Frontal cortex (tissue), 4 donors: ENCODE data around the gene UNC5B. TPM values are rescaled to one million over a fixed set of nuclear protein-coding genes. Genes with fewer than 3 reads are reported as not detected.
A peak's percentile ranks its signal among the peaks of the same experiment; 100 is the strongest.

Experiments
- DNase-seq, 2 donors: peaks; one replicate each; pipeline ENCODE4 v3.0.0; 2012; ENCODE audit warnings: low spot score in 2 of 2
- FAIRE-seq: peaks from 2 replicates; lab custom pipeline; 2012; peaks lifted over from hg19 to GRCh38; lab: Jason Lieb, UNC
- total RNA-seq: library from RNA; depleted of rRNA; stranded (reverse); fragments of >200 nt; gene quantifications from one replicate; pipeline ENCODE4 v1.2.3, GENCODE V29; 2014
- donor health status: control.
- donor health status: control.
- donor health status: control.

Gene UNC5B
- total RNA-seq, 1 donor from 2014 or later = 2.9 TPM

- no peak for DNase-seq
- no peak for FAIRE-seq
These were observed 114.1 kb downstream of the UNC5B start for GRCh38 chr10:71326464-71326881.

GRCh38 chr10:71330789-71331404 lies 118.5 kb downstream of the UNC5B start:
- no peak for DNase-seq
- no peak for FAIRE-seq

GRCh38 chr10:71331736-71332135 lies 119.4 kb downstream of the UNC5B start:
- DNase-seq (no peak), FAIRE-seq (no peak)

GRCh38 chr10:71332466-71332865 lies 120.1 kb downstream of the UNC5B start:
- DNase-seq = no peak
- no peak for FAIRE-seq

GRCh38 chr10:71333129-71333887 lies 120.9 kb downstream of the UNC5B start:
- DNase-seq (no peak), FAIRE-seq (no peak)

GRCh38 chr10:71334221-71334791 lies 121.9 kb downstream of the UNC5B start:
- DNase-seq (no peak), FAIRE-seq (no peak)

- no peak for DNase-seq
- no peak for FAIRE-seq
These were observed 122.9 kb downstream of the UNC5B start for GRCh38 chr10:71335173-71335708.

GRCh38 chr10:71336632-71337031 lies 124.3 kb downstream of the UNC5B start:
- FAIRE-seq (no peak), DNase-seq (no peak)

GRCh38 chr10:71337219-71337701 lies 124.9 kb downstream of the UNC5B start:
- no peak for DNase-seq
- no peak for FAIRE-seq

- DNase-seq (no peak), FAIRE-seq (no peak)
These were observed 126.5 kb downstream of the UNC5B start for GRCh38 chr10:71338728-71339495.

GRCh38 chr10:71339796-71340589 lies 127.6 kb downstream of the UNC5B start:
- DNase-seq = no peak
- FAIRE-seq = no peak

GRCh38 chr10:71342573-71343391 lies 130.4 kb downstream of the UNC5B start:
- FAIRE-seq = no peak
- no peak for DNase-seq

GRCh38 chr10:71343392-71343773 lies 131.0 kb downstream of the UNC5B start:
- DNase-seq (peak; percentile 30 to 33), FAIRE-seq (no peak)

- no peak for FAIRE-seq
- no peak for DNase-seq
These were observed 132.0 kb downstream of the UNC5B start for GRCh38 chr10:71344154-71344925.

GRCh38 chr10:71344993-71345480 lies 132.7 kb downstream of the UNC5B start:
- DNase-seq = no peak
- FAIRE-seq = no peak

GRCh38 chr10:71345694-71346093 lies 133.3 kb downstream of the UNC5B start:
- no peak for FAIRE-seq
- no peak for DNase-seq

GRCh38 chr10:71346731-71347130 lies 134.4 kb downstream of the UNC5B start:
- FAIRE-seq (no peak), DNase-seq (no peak)
